Frontal cortex (tissue), 4 donors: ENCODE results near the gene PEX11B. TPM values are rescaled to one million over a fixed set of nuclear protein-coding genes. Genes with fewer than 3 reads are reported as not detected.
A peak's percentile ranks its signal among the peaks of the same experiment; 100 is the strongest.

Experiments
- DNase-seq, 2 donors: peaks; one replicate each; pipeline ENCODE4 v3.0.0; 2012; ENCODE audit warnings: low spot score in 2 of 2
- FAIRE-seq: peaks from 2 replicates; lab custom pipeline; 2012; peaks lifted over from hg19 to GRCh38; lab: Jason Lieb, UNC
- total RNA-seq: library from RNA; depleted of rRNA; stranded (reverse); fragments of >200 nt; gene quantifications from one replicate; pipeline ENCODE4 v1.2.3, GENCODE V29; 2014
- donor health status: control.
- donor health status: control.
- donor health status: control.

Gene PEX11B
- total RNA-seq, 1 donor from 2014 or later: 35.5 TPM

DNA sequence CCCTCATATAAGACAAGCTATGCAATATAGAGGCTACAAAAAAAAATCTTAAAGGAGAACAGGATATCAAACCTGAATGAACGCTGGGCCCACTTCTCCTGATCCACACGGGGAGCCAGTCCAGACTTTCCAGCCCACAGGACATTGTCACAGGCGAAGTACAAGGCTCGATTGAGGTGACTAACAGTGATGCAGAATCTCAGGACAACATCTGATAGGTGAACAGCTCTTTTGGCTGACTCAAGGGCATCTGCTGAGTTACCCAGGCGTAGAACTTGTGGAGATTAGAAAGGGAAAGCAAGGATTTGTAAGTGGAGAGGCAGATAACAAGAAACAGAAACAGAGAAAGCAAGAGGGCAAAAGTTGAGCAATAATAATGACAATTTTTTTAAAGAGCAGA lies 1.8 kb downstream of the PEX11B start:
- FAIRE-seq (no peak), DNase-seq (no peak)

DNA sequence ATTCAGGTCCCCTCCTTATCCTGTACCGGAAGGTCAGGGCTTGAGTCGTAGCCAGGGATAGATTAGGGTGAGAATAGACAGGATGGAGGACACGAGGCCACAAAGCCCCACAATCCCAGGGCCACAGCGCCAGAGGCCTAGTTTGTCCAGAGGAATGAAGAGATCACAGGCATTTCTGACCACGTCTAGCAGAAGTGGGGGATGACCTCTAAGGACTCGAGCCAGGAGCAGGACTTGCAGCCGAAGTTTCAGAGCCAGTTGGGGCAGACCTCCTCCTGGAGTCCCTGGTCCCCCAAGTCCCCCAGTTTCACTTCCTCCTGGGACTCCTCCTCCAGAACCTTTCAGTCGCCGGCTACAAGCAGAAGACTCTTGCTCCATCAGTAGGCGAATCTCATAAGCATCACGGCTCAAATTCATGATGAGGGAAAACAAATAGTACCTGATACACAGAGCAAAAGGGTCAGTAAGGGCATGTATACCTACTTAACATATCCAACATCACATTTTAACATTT lies 6.3 kb downstream of the PEX11B start:
- no peak for DNase-seq
- no peak for FAIRE-seq

DNA sequence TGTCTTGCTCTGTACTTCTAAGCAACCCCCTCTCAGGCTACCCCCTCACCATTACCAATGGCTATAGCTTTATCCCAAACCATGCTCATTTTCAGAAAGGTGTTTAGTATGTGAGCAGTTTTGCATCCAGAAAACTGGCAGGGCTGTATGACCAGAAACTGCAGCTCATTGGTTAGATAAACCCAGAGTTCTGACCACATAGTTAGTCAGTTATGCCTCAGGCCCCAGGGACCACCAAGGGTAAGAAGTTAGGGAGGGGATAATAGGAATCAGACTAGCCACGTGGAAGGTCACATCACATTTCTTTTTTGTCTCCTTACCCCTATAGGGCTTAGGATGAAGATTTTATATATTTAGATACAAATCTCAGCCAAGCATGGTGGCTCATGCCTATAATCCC lies 9.9 kb downstream of the PEX11B start:
- no peak for FAIRE-seq
- DNase-seq: no peak

DNA sequence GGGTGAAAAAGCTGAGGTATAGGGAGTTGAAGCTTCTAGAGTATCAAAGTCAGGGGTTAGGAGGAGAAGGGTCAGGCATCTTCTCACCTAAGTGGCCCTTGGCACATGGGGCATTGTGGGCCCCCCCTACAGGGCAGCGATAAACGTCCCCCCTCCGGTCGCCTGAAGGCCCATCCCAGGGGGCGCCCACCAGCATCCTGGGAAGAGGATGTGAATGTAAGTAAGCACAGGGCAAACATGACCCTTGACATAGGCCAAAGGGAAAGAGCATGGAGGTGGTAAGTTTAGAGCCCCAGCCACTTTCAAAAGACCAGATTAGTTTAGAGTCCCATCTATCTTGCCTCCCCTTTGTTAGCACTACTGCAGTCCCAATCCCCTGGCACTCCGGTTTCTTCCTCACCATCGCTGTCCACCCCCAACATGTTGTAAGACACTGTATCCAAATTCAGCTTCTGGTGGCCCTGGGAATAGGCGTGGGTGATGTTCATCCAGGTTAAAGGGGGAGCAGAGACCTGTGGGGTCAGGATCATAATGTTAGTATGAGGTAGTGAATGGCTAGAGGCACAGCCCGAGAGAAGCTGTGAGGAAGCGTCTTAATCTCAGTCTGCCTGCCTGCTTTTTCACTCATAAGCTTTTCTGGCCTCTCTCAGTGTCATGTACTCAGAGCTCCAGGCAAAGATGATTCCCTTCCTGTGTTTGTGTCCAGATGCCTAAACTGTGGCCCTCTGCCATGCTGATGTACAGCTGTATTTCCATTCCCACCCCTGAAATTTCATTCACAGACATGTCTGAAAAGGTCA lies 11.4 kb downstream of the PEX11B start:
- DNase-seq (no peak), FAIRE-seq (no peak)

DNA sequence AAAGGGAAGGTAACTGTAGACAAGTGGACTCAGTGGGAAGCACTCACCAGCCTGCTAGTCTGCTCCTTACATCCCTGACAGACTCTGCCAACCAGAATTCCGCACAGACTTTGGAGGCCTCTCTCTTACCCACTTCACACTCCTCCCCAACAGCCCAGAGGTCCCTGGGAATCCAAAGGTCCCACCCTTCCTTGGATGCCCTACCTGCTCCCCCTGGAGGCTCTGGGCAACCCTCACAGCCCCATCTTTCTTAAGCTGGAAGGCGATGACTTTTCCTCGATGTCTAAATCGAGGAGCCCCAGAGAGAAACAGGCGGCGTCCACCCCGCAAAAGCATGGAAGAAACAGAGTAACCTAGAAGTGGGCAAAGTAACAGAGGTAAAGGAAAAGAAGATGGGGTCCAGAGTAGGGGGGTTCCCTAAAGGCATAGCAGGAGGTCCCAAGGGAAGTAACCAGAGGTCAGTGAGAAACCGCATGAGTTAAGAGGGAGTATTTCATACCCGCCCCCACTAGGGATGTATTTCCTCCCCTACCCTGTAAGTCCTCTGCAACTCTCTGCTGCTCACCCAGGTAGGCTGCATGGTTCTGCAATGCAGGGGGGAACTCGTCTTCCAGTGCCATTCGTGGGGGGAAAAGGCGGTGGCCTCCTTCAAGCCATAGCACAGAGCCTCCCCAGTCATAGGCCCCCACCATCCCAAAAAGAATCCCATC lies 17.1 kb downstream of the PEX11B start:
- FAIRE-seq (no peak), DNase-seq (no peak)

DNA sequence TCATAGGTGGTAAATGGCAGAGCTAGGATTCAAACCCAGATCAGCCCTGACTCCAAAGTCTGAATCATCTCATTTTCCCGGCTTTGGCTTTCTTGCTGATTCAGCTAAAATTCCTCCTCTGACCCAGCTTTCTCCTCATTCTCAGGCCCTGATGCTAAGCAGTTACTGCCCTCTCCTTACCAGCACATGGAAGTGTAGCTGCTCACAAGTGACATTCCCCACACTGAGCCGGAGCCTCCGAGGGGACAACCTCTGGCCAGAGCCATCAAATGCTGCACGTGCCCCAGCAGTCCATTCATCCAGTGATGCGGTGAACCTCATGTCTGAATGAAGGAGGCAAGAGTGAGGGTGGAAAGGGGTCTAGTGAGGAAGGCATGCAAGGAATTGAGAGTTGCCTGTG lies 19.8 kb downstream of the PEX11B start:
- FAIRE-seq: no peak
- no peak for DNase-seq

DNA sequence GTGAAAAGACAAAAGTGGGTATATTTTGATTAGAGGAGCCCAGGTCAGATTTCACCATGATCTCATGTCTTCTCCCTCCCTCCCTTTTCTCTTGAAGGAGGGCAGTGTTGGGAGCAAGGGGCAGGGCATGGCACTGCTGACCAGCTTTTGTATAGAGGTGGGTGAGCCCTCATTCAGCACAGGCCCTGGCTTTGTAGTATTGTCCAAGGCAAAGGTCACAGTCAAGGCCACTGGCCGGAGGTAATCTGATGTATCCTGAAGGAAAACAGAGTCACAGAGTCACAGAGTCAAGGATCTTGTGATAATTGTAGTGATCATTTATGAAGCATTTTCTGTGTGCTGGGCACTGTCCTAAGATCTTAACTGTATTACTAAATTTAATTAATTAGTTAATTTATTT lies 20.5 kb downstream of the PEX11B start:
- FAIRE-seq: no peak

DNA sequence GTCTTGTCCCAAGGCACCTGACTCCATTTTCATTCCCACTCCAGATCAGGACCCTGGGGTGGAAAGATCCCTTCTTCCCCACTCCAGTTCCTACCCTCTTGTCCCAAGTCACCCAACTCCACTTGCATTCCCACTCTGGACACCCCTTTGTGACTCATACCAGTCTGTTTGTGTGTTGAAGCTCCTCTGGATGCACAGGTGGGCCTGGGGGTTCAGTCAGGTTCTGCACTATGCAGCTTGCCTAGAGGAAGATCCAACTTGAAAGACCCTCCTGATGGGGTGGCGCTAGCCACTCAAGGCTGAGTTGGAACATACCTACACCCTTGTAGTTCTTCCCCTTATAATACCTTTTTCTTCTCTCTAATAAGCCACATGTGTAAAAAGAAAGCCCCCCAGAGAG lies 23.0 kb downstream of the PEX11B start:
- DNase-seq (no peak), FAIRE-seq (no peak)

More for the DNA sequence above, 20.5 kb downstream of the PEX11B start:
- no peak for DNase-seq

DNA sequence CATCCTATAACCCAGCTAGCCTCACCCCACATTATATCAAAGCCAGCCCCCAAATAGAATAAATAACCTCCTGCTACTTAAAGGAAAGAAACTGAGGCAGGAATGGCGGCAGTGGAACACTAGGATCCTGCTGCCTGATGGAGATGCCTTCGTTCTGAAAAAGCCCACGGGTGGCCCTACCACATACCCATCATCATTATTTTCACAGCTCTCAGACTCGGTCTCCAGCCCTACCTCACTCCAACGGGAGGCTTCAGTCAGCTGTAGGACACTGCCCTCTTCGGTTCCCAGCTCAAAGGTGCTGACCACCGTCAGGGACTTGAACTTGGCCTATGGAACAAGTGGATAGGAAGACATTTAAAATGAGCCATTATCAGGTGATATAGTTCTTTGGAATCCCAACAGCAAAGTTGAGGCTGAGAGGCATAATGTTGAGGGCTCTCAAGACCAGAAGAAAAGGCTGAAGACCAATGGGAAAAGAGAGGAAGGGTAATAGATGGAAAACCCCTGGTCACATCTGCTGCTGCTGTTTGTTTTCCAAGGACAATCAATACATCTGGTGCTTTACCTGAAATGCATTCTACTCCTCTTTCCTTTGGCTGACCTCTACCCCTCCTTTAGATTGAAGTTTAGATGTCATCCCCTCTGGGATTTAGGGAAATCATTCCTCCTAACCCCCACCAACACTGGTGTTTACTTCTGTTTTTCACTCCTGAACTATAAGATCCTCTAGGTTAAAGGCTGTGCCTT lies 25.0 kb downstream of the PEX11B start:
- no peak for DNase-seq
- FAIRE-seq: no peak

DNA sequence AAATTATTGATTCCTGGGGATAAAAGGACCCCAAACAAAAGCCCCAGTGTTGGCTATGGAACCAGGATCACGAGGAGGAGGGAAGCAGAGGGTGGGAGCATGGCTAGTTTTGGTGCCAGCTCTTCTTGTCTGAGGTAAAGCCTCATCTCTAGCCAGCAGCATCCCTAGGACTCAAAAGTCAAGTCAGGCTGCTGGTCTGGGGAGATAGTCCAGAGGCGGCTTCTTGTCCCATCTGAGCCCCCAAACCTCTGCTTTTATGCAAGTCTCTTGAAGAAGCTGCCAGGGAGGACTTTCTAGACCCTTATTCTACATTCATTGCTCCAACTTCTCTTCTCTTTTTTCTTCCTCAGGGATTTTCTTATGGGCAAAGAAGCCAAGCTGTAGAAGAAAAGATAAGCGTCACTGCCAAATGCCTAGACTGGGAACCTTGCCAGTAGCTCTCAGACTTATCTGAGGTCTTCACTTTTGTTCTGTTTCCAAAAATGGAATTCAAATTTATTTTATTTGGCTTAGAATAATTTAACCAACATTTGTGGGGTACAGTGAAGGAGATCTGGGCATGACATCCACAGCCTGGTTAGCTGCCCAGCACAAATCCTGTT lies 25.9 kb downstream of the PEX11B start:
- FAIRE-seq (no peak), DNase-seq (no peak)

DNA sequence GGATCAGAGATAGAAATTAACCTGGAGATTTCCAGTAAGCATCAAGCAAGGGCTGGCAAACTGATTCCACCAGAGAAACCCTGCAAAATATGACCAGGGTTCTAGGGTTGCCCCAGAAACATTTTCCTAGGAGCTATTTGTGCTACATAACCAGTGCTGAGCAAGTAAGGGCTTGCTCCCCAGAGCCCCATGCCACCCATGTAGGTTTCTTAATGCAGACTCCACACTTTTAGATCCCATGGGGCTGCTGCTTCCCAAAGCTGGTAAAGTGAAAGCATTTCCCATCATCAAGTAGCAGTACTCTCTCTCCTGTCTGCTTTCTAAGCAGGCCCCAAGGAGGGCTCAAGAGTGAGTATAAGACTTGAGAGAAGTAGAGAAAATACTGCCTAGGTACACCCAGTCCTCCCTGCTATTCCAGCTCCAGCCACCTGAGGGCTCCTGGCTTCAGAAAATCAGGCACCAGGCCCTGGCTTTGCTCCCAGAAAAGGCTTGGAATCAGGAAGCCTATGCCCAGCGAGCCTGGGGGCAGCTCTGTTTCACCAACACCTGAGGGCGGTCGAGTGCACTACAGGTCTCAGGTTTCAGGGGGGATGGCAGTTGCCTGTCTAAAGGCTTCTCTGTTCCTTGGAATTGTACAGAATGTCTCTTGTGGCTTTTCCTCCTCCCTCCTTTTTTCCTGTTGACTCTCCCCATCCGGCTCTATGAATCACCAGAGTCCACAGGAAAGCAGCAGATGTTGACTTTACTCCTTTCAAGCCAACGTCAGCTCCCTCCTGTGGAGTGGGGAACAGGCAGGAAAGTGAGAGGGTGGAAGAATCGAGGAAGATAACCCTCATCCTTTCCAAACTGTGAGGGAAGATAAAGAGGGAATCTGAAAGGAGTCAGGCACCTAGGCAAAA lies 26.7 kb downstream of the PEX11B start:
- FAIRE-seq: no peak

DNA sequence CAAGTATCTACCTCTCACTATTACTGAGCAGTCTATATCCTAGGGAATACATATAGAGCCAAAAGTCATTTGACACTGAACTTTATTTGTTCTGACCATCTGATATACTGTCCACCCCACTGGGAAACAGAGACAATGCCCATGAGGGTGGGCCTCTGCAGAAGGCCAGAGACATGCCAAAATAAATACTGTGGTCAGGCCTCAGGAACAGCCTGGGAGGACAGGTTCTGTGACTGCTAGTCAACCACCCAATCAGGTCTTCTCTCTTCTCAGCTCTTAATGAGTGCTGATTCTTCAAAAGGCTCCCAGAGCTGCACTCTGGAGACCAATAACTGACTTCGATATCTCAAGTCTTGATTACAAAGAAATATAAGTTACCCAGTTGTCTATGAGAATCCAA lies 27.4 kb downstream of the PEX11B start:
- FAIRE-seq (no peak), DNase-seq (no peak)

More for the DNA sequence above, 26.7 kb downstream of the PEX11B start:
- DNase-seq: peak; percentile 77 to 86

DNA sequence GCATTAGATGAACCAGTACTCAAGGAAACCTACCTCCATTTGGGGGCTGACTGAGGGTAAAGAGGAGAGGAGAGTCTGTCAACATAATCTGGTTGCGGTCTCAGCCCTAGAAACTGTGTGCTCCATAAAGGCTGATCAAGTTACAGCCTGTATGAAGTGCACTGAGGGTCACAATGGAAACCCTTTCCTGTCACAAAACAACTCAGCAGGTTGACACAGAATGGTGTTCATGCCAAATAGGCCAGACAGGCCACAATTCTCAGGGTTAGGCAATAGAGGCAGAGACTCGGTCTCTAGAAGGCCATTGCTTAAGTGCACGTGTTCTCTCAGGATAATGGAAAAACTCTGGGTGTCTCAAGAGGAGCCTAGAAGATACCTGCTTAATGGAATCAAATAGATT lies 28.8 kb downstream of the PEX11B start:
- DNase-seq (no peak), FAIRE-seq (no peak)

DNA sequence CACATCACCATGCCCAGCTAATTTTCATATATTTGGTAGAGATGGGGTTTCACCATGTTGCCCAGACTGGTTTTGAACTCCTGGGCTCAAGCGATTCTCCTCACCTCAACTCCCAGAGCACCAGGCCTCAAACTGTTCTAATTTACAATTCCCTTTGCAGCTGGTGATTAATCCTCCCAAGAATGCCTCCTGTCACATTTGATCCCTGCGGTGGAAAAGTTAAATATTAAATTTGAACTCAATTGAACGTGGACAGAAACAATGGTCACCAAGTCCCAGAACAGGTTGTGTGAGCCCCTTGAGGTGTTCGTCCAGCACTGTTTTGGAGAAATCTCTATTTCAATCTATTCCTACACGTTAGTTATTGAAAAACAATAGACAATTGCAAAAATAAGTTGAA lies 30.9 kb downstream of the PEX11B start:
- DNase-seq (no peak), FAIRE-seq (no peak)

DNA sequence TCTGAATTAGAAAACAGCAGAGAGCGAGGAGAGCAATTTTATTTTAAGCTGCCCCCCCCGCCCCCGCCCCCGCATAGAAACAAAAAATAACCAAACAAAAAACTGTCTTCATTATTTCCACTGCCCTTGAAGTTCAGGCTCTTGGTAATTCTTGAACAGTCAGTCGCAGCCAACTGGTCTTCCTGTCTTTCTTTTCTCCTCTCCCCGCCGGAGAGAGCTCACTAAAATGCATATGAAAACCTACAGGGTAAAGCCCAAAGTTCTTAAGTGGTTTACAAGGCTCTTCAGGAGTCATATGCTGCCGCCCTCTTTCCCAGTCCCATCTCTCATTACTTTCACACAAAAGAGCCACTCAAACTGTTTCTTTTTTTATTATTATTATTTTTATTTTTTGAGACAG lies 31.7 kb downstream of the PEX11B start:
- FAIRE-seq (no peak), DNase-seq (no peak)

DNA sequence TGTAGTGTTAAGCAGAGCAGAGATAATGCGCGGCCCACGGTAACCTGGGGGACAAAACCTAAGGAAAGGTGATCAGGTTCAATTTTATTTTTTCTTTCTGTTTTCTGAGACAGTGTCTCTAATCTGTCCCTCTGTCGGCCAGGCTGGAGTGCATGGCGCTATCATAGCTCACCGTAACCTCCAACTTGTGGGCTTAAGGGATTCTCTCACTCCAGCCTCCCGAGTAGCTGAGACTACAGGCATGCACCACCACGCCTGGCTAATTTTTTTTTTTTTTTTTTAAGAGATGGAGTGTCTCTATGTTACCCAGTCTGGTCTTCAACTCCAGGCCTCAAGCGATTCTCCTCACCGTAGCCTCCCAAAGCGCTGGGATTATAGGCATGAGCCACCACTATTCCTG lies 32.1 kb downstream of the PEX11B start:
- no peak for FAIRE-seq

DNA sequence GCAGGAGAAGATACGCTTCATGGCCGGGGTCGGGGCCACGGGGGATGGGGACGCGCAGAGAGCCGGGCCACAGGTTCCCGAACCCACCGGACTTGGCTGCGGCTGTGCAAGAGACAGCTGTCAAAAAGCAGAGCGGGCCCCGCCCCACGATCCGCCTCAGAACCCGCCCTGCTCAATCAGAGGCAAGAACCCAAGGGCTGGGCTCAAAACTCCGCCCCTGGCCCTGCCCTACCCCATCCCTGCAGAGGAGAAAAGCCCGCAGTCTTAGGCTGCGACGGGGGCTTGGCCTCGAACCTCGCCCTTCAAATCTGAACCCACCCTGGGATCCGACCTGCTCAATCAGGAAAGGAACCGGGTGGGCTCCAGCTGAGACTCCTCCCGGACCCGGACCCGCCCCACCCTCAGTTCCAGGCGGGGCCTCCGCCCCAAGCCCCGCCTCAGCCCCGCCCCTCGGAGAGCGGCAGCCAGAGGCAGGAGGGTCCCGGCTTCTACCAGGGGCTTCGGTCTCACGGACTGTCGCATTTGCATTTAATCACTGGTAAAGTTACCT lies 32.7 kb downstream of the PEX11B start, which contains the start of gene ANKRD35:
Gene ANKRD35 (minus strand): TSS at position 129 of the 550 bp plus-strand sequence. CDS start 108 bp downstream, at position 21.
- FAIRE-seq (no peak), DNase-seq (peak; percentile 70 to 89)

More for the DNA sequence above, 32.1 kb downstream of the PEX11B start:
- DNase-seq: no peak

DNA sequence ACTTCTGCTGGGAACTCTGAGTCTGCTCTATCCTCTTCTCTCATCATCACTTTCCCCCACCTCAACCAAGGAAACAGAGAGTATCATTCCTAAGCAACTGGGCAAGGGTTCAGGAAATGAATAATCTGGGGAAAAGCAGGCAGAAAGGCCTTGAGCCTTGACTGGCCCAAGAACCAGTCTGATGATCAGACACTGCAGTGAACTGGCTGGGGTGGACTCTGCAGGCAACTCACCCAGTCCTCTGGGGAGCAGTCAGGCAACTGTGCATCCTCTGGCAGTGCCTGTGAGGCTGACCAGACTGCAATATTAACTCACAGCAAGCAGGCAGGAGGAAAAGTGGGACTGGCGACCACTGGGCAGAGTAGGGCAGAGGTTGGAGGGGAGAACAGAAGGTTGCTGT lies 33.8 kb downstream of the PEX11B start:
- no peak for DNase-seq
- no peak for FAIRE-seq

DNA sequence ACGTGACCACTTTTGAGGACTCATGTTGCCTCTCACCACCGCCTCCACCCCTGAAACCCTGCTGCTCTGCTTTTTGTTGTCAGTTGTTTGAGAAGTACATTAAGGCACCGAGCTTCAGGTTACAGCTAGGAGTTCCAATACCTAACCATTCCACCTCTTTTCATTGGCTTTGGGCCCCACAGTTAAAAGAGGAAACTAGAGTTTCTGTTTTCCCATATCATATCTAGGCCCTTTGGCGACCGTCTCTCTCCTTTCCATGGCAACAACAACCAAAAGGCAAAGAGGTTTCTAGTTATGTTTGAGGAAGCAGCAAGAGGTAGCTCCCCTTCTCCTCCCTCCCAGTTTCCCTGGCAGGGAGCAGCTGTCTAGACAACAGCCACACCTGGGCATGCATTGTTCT lies 38.7 kb downstream of the PEX11B start:
- no peak for DNase-seq
- no peak for FAIRE-seq
